ENCODE data around the gene TNIK. TPM values are rescaled to one million over a fixed set of nuclear protein-coding genes. Genes with fewer than 3 reads are reported as not detected.

Gene TNIK
- total and polyA plus RNA-seq, 2 of the 4 experiments (the other 2 are of a cell fraction), result 3.4 to 6.3 TPM

GRCh38 chr3:171350364-171350763, 109.8 kb downstream of the TNIK start:
- H3K23ac ChIP-seq (ENCODE audit: low read depth, low read length), result no peak overlapping the region
- no peak overlapping the region for H3K56ac ChIP-seq (ENCODE audit: extremely low read depth, insufficient read depth, low read length)
- no peak overlapping the region for H3K9ac ChIP-seq (ENCODE audit: low read depth, low read length)
- H3K27ac ChIP-seq (ENCODE audit: insufficient read depth, low read length), result no peak overlapping the region
- H3K79me1 ChIP-seq (ENCODE audit: low read depth in 1 of 2, low read length in 2 of 2), result no peaks in the 10 kb centered on the region
- 0 out of 2 replicates have a peak, but pooled peaks cover 3% of the 10 kb centered on the region for H3K9me1 ChIP-seq (ENCODE audit: insufficient read depth, low read length)
- TF ChIP-seq MXI1 (IDR thresholded peaks at IDR 0.05; ENCODE audit: borderline replicate concordance, low read depth, low read length), result no peak
- no peak for TF ChIP-seq RCOR1 (IDR thresholded peaks at IDR 0.05; ENCODE audit: insufficient replicate concordance, low read length)
- TF ChIP-seq SMC3 (IDR thresholded peaks at IDR 0.05; ENCODE audit: low read depth, low read length), result no peak
- TF ChIP-seq MAZ (IDR thresholded peaks at IDR 0.05; ENCODE audit: borderline replicate concordance, low read depth, low read length), result no peak
- no peak for TF ChIP-seq USF2 (IDR thresholded peaks at IDR 0.05; ENCODE audit: low read depth, low read length)
- TF ChIP-seq ELK1 (IDR thresholded peaks at IDR 0.05; ENCODE audit: borderline replicate concordance, low read depth, low read length), result no peak
- TF ChIP-seq CHD1 (IDR thresholded peaks at IDR 0.05; ENCODE audit: low read depth, low read length), result no peak
- TF ChIP-seq MAFK (IDR thresholded peaks at IDR 0.05; ENCODE audit: low read depth, low read length), result no peak
- TF ChIP-seq RFX5 (IDR thresholded peaks at IDR 0.05; ENCODE audit: low read depth, low read length), result no peak
- TF ChIP-seq RAD21 (IDR thresholded peaks at IDR 0.05; ENCODE audit: low read length), result no peak
- TF ChIP-seq CEBPB (IDR thresholded peaks at IDR 0.05; ENCODE audit: low read depth, low read length), result no peak
- TF ChIP-seq CTCF (conservative IDR thresholded peaks at IDR 0.05; ENCODE audit: low read depth, low read length), result no peak
- TF ChIP-seq BHLHE40 (IDR thresholded peaks at IDR 0.05; ENCODE audit: low read depth, low read length), result no peak
- no peak for TF ChIP-seq FOS (IDR thresholded peaks at IDR 0.05; ENCODE audit: low read depth, low read length)
- H4K5ac ChIP-seq (ENCODE audit: low read depth, low read length), result no peak overlapping the region
- dilution Hi-C loops (cut with HindIII; ENCODE audit: low sequenced_read_pairs, unreplicated experiment) (no loop called here), in situ Hi-C loops (cut with MboI; ENCODE audit: low sequenced_read_pairs) (no loop called here), intact Hi-C loops (cut with micrococcal nuclease) (no loop called here)
- no peaks in the 10 kb centered on the region for H3K36me3 ChIP-seq (ENCODE audit: control insufficient read depth, insufficient read depth, low read length)
- ChIA-PET POLR2A (ENCODE audit: unreplicated experiment) (interaction anchor here (0.6 kb wide), 1 partner anchor 66 kb away, joined by 3 read pairs; no protein-coding TSS in a partner anchor), CTCF (no interaction called here)
- no peaks in the 10 kb centered on the region for H4K20me1 ChIP-seq (ENCODE audit: insufficient read depth, low read length)
- H2BK15ac ChIP-seq (ENCODE audit: low read depth, low read length), result no peak overlapping the region
- H2AFZ ChIP-seq (replicated peaks; ENCODE audit: low read length, poor library complexity), result no peak overlapping the region
- peaks cover 3% of the 10 kb centered on the region for H3K4me1 ChIP-seq (ENCODE audit: control insufficient read depth, insufficient read depth, low read length)
- H3K9me3 ChIP-seq (ENCODE audit: control insufficient read depth, insufficient read depth, low read length), result no peaks in the 10 kb centered on the region
- no peak overlapping the region for H3K4me2 ChIP-seq (ENCODE audit: low read depth, low read length)
- H2BK20ac ChIP-seq (ENCODE audit: low read depth, low read length), result no peak overlapping the region
- H2BK120ac ChIP-seq (ENCODE audit: low read depth, low read length), result no peak overlapping the region
- H4K8ac ChIP-seq (ENCODE audit: low read depth in 2 of 2, low read length in 2 of 2), result no peak overlapping the region
- H3K14ac ChIP-seq (replicated peaks; ENCODE audit: low read depth, low read length), result no peak overlapping the region
- no peak overlapping the region for H2AK5ac ChIP-seq (ENCODE audit: low read depth, low read length)
- no peak overlapping the region for H3K4me3 ChIP-seq (ENCODE audit: insufficient read depth, low read depth, low read length)
- no TSS peak for BruUV-seq (replicated peaks)
- H3K27me3 ChIP-seq (ENCODE audit: control insufficient read depth, insufficient read depth, low read length), result no peaks in the 10 kb centered on the region
- no peak overlapping the region for H2BK5ac ChIP-seq (ENCODE audit: low read depth, low read length, poor library complexity, severe bottlenecking)
- ATAC-seq (ENCODE audit: low read depth) (no peak), DNase-seq (no peak)
- no peak overlapping the region for H2AK9ac ChIP-seq (replicated peaks; ENCODE audit: low read depth, low read length, poor library complexity)
- no peak overlapping the region for H3K4ac ChIP-seq (ENCODE audit: low read depth, low read length)
- H4K91ac ChIP-seq (ENCODE audit: insufficient read depth, low read depth, low read length), result no peak overlapping the region
- H3K18ac ChIP-seq (ENCODE audit: low read depth, low read length), result no peak overlapping the region

All from IMR-90 (cell line).